Left lung (tissue), 10 donors: Measurements from ENCODE around the gene LAG3. TPM values are rescaled to one million over a fixed set of nuclear protein-coding genes. Genes with fewer than 3 reads are reported as not detected.

Experiments
- ATAC-seq: fragments of 200-7000 bp; cut with Tn5 transposase; one replicate; pipeline ENCODE4 v1.9.1; 2020; ENCODE audit warnings: moderate library complexity
- DNase-seq, 4 donors: peaks; one replicate each; pipeline ENCODE4 v3.0.0-alpha.2; 2013 to 2020
- H3K27ac ChIP-seq, 2 donors: fragments of 200-600 bp; sonication (generic) in 1 of 2; one replicate each; pipeline versions ENCODE4 v1.5.0 to v1.8.0; 2020 to 2021
- H3K27me3 ChIP-seq, 2 donors: fragments of 200-600 bp; sonication (generic) in 1 of 2; one replicate each; pipeline versions ENCODE4 v1.5.0 to v1.8.0; 2020 to 2021
- H3K36me3 ChIP-seq, 2 donors: fragments of 200-600 bp; sonication (generic) in 1 of 2; one replicate each; pipeline versions ENCODE4 v1.5.0 to v1.8.0; 2020 to 2021
- H3K4me1 ChIP-seq, 2 donors: fragments of 200-600 bp; one replicate each; pipeline ENCODE4 v1.8.0; 2021
- H3K4me3 ChIP-seq, 2 donors: fragments of 200-600 bp; sonication (generic) in 1 of 2; one replicate each; pipeline versions ENCODE4 v1.5.0 to v1.8.0; 2020 to 2021; ENCODE audit warnings: mild to moderate bottlenecking in 1 of 2
- H3K9me3 ChIP-seq, 2 donors: fragments of 200-600 bp; sonication (generic) in 1 of 2; one replicate each; pipeline versions ENCODE4 v1.5.0 to v1.8.0; 2020 to 2021
- intact Hi-C, 2 donors: fragments of 100-400 bp; cut with DNase I; formaldehyde crosslinking; loops; one replicate each; pipeline versions ENCODE4 v1.11.2 to v1.14.2; 2022
- polyA plus RNA-seq, 6 donors: library from polyadenylated mRNA; unstranded; fragments of 120-200 nt; gene quantifications; one replicate each; pipeline ENCODE4 v1.2.1, GENCODE V29; 2013; ENCODE audit not compliant: insufficient read length in 6 of 6
- total RNA-seq, 2 donors: library from RNA; stranded (reverse); fragmentation: NEBNext Ultra II Directional; extraction: Animal tissue kit (Norgen Biotek cat#: 25700); gene quantifications; one replicate each; pipeline ENCODE4 v1.2.1, GENCODE V29; 2021
- TF ChIP-seq, protein P1 (sequence below), 2 donors: fragments of 200-600 bp; sonication (generic) in 1 of 2; IDR thresholded peaks; one replicate each; pipeline versions ENCODE4 v1.5.0 to v1.8.0; 2021; ENCODE audit warnings: antibody characterized with exemption in 2 of 2
- donor health status: DM: no; HTN: yes; CAD: no.
- donor health status: DM: no; HTN: no; CAD: no.

LAG3 gene
- total and polyA plus RNA-seq, 8 donors, result 0.79 to 3.0 (median 1.7) TPM

DNA sequence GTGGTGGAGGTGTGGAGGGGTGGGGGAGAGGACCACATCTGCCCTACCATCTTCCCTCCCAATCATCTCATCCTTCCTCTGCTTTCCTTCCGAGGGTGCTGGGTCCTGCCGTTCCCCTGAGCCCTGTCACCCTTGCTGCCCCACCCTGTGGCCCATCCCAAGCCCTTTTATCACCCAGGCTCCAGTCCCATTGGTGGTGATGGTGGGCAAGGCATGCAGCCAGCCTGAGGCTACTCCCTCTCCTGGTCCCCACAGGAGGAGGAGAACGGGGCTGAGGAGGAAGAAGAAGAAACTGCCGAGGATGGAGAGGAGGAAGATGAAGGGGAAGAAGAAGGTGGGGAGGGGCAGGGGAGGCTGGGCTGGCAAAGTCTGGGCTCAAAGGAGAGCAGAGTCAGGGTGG is 2.7 kb upstream of the LAG3 start:
- no peak for ATAC-seq
- H3K27me3 ChIP-seq, result peaks cover 0 to 62% of the 10 kb centered on the region in 2 donors
- no peak overlapping the region for H3K27ac ChIP-seq
- no peaks in the 10 kb centered on the region for H3K9me3 ChIP-seq
- peaks cover 0 to 19% of the 10 kb centered on the region in 2 donors for H3K36me3 ChIP-seq
- intact Hi-C loops, result no loop called here
- TF ChIP-seq, protein P1, sequence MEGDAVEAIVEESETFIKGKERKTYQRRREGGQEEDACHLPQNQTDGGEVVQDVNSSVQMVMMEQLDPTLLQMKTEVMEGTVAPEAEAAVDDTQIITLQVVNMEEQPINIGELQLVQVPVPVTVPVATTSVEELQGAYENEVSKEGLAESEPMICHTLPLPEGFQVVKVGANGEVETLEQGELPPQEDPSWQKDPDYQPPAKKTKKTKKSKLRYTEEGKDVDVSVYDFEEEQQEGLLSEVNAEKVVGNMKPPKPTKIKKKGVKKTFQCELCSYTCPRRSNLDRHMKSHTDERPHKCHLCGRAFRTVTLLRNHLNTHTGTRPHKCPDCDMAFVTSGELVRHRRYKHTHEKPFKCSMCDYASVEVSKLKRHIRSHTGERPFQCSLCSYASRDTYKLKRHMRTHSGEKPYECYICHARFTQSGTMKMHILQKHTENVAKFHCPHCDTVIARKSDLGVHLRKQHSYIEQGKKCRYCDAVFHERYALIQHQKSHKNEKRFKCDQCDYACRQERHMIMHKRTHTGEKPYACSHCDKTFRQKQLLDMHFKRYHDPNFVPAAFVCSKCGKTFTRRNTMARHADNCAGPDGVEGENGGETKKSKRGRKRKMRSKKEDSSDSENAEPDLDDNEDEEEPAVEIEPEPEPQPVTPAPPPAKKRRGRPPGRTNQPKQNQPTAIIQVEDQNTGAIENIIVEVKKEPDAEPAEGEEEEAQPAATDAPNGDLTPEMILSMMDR (IDR thresholded peaks at IDR 0.05), result no peak
- H3K4me3 ChIP-seq, result no peak overlapping the region
- no peak for DNase-seq
- peaks cover 28 to 74% of the 10 kb centered on the region in 2 donors for H3K4me1 ChIP-seq

DNA sequence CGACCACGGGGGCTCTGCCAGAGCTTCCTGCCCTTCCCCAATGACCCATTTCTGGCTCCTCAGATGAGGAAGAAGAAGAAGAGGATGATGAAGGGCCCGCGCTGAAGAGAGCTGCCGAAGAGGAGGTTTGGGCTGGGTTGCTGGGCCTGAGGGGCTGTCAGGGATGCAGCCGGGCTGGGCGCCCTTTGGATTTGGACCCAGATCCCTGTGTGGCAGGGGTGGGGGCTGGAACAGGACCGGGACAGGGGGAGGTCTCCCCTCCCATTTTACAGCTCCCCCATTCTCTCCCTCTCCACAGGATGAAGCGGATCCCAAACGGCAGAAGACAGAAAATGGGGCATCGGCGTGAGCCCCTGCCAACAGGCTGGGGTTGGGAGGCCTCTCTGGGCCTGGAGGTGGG is 2.2 kb upstream of the LAG3 start:
- TF ChIP-seq, protein P1 (IDR thresholded peaks at IDR 0.05), result no peak
- Histone ChIP-seq H3K4me1 (peaks cover 24 to 70% of the 10 kb centered on the region in 2 donors), H3K27ac (no peak overlapping the region), H3K9me3 (no peaks in the 10 kb centered on the region), H3K36me3 (peaks cover 0 to 19% of the 10 kb centered on the region in 2 donors), H3K4me3 (no peak overlapping the region), H3K27me3 (peaks cover 0 to 62% of the 10 kb centered on the region in 2 donors)
- DNase-seq (no peak), ATAC-seq (no peak)
- intact Hi-C loops, result no loop called here

DNA sequence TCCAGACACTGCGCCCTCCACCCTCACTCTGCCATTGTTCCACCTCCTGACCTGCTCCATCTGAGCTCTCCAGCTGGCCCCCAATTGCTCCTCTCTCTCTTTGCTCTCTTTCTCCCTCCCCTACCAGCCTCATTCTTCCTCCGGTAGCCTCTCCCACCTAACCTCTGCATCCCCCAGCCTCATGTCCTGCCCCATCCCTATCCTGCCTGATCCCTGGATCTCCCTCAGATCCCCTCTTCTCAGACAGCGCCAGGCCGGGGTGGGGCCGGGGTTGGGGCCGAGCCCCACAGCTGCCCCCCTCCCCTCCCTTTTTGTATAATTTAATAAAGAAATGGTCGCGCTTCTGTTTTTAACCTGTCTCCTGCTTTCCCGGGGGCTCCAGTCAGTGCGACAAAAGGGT is 1.7 kb upstream of the LAG3 start:
- TF ChIP-seq, protein P1 (IDR thresholded peaks at IDR 0.05), result no peak
- H3K4me1 ChIP-seq, result peaks cover 18 to 65% of the 10 kb centered on the region in 2 donors
- intact Hi-C loops, result no loop called here
- DNase-seq (no peak), ATAC-seq (no peak)
- H3K9me3 ChIP-seq, result no peaks in the 10 kb centered on the region
- no peak overlapping the region for H3K4me3 ChIP-seq
- H3K36me3 ChIP-seq, result peaks cover 0 to 19% of the 10 kb centered on the region in 2 donors
- peaks cover 0 to 62% of the 10 kb centered on the region in 2 donors for H3K27me3 ChIP-seq
- H3K27ac ChIP-seq, result peak overlapping the region in 1 of 2 donors; percentile 23

DNA sequence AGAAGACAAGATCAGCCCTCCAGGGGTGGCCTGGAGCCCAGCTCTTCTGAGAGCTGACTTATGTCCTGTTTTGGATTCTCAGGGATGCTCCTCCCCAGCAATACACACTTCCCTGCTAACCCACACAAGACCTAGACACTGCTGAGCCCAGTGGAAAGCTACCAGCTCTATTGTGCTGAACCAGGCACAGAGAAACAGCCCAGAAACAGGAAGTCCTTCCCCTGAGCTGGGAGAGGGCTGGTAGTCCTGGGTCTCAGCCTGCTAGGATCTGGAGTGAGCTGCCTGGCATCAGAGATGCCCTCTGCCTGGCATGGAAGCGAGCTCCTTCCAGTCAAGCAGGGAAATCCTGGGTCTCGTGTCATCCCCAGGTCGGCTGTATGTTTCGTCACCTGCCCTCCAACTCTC is 1.2 kb upstream of the LAG3 start:
- no peaks in the 10 kb centered on the region for H3K9me3 ChIP-seq
- intact Hi-C loops, result no loop called here
- peak overlapping the region; percentile 23 to 42 for H3K27ac ChIP-seq
- peaks cover 0 to 19% of the 10 kb centered on the region in 2 donors for H3K36me3 ChIP-seq
- ATAC-seq, result peak; percentile 4
- TF ChIP-seq, protein P1 (IDR thresholded peaks at IDR 0.05), result no peak
- peaks cover 16 to 61% of the 10 kb centered on the region in 2 donors for H3K4me1 ChIP-seq
- no peak for DNase-seq
- H3K27me3 ChIP-seq, result peaks cover 0 to 57% of the 10 kb centered on the region in 2 donors
- H3K4me3 ChIP-seq, result no peak overlapping the region

DNA sequence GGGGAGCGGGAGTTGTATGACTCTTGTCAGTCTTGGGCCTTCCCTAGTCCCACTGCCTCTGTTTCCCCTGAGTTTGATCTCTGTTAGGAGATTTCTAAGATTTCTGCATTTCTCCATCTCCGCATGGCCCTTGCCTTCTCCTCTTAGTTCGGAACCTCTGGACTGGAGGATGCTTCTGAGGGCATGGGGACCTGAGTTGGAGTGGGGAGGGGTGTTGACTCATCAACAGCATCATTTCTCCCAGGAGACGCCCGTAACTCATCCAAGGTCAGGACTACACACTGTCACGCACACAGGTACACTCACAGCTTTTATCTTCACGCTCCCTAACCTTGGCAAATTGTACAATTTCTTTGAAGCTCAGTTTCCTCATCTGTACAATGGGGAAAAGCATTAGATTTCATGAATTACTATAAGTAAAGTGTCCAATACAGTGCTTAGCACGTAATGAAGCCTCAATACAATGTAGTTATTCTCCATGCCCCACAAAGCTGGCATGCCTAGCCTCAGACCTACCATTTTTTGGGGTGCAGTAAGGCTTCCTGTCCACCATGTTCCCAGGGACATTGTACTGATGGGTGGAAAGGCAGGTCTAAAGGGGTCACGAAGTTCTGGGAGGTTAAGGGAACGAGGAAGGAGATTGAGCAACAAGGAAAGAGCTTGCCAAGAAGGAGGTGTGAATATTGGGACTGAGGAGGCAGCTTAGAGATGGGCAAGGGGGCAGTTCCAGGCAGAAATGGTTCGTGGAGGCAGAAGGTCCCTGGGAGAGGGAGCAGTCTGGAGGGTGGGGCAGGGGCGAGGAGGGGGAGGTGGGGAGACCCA is 600 bp upstream of the LAG3 start:
- H3K4me1 ChIP-seq, result peaks cover 16 to 61% of the 10 kb centered on the region in 2 donors
- intact Hi-C loops, result no loop called here
- TF ChIP-seq, protein P1 (IDR thresholded peaks at IDR 0.05), result no peak
- H3K27me3 ChIP-seq, result peaks cover 0 to 55% of the 10 kb centered on the region in 2 donors
- DNase-seq (no peak), ATAC-seq (no peak)
- H3K4me3 ChIP-seq, result no peak overlapping the region
- no peaks in the 10 kb centered on the region for H3K9me3 ChIP-seq
- peaks cover 0 to 19% of the 10 kb centered on the region in 2 donors for H3K36me3 ChIP-seq
- peak overlapping the region in 1 of 2 donors; percentile 42 for H3K27ac ChIP-seq
